GM21723 (cell line): Measurements from ENCODE around the gene FREM2.

ENCODE experiments used
- ATAC-seq: cut with Tn5 transposase; IDR thresholded peaks from one replicate; pipeline ENCODE4 v1.9.1; 2021; ENCODE audit warnings: mild to moderate bottlenecking, moderate library complexity; ENCODE audit not compliant: unreplicated experiment

The FREM2 gene

GRCh38 chr13:38686577-38687245, at the start of gene FREM2:
Gene FREM2 (plus strand): TSS chr13:38687077. CDS start chr13:38687345, 268 bp downstream.
- no peak for ATAC-seq

- no peak for ATAC-seq
These were observed 49.3 kb upstream of the FREM2 start for GRCh38 chr13:38637576-38637975.

- ATAC-seq, result no peak
These were observed 45.5 kb upstream of the FREM2 start for GRCh38 chr13:38641164-38641948.

GRCh38 chr13:38647312-38647711, 39.6 kb upstream of the FREM2 start:
- no peak for ATAC-seq

GRCh38 chr13:38648912-38649311, 38.0 kb upstream of the FREM2 start:
- no peak for ATAC-seq

GRCh38 chr13:38656699-38657098, 30.2 kb upstream of the FREM2 start:
- ATAC-seq, result no peak

GRCh38 chr13:38657191-38657590, 29.7 kb upstream of the FREM2 start:
- no peak for ATAC-seq

GRCh38 chr13:38658906-38659305, 28.0 kb upstream of the FREM2 start:
- ATAC-seq, result no peak

- ATAC-seq, result no peak
These were observed 25.7 kb upstream of the FREM2 start for GRCh38 chr13:38661010-38661675.

GRCh38 chr13:38662362-38662761, 24.5 kb upstream of the FREM2 start:
- ATAC-seq, result no peak

GRCh38 chr13:38664906-38665305, 22.0 kb upstream of the FREM2 start:
- no peak for ATAC-seq

- no peak for ATAC-seq
These were observed 19.3 kb upstream of the FREM2 start for GRCh38 chr13:38667526-38668109.

GRCh38 chr13:38669234-38669964, 17.5 kb upstream of the FREM2 start:
- ATAC-seq, result no peak

- ATAC-seq, result no peak
These were observed 16.2 kb upstream of the FREM2 start for GRCh38 chr13:38670627-38671026.

- no peak for ATAC-seq
These were observed 14.9 kb upstream of the FREM2 start for GRCh38 chr13:38671980-38672379.

GRCh38 chr13:38674208-38674607, 12.7 kb upstream of the FREM2 start:
- no peak for ATAC-seq

- no peak for ATAC-seq
These were observed 6.0 kb upstream of the FREM2 start for GRCh38 chr13:38680912-38681311.

GRCh38 chr13:38684714-38685113, 2.2 kb upstream of the FREM2 start:
- ATAC-seq, result no peak

GRCh38 chr13:38685431-38685830, 1.4 kb upstream of the FREM2 start:
- ATAC-seq, result no peak

- no peak for ATAC-seq
These were observed 802 bp upstream of the FREM2 start for GRCh38 chr13:38685974-38686576.
